Measurements from ENCODE around the gene APOL4.
"Not testable (repeated sequence)": the region's sequence is repeated elsewhere in the genome, so short reads cannot be mapped to it uniquely, and the experiment has no call there.

Gene APOL4

GRCh38 chr22:36208914-36209313 lies 7.3 kb upstream of the APOL4 start:
- DNase-seq (ENCODE audit: low read depth in 2 of 2, low spot score in 1 of 2): no peak

GRCh38 chr22:36208162-36208765 lies 6.7 kb upstream of the APOL4 start:
- no peak for DNase-seq (ENCODE audit: low read depth in 2 of 2, low spot score in 1 of 2)

GRCh38 chr22:36206255-36206654 lies 4.6 kb upstream of the APOL4 start:
- DNase-seq (ENCODE audit: low read depth in 2 of 2, low spot score in 1 of 2): no peak

DNA sequence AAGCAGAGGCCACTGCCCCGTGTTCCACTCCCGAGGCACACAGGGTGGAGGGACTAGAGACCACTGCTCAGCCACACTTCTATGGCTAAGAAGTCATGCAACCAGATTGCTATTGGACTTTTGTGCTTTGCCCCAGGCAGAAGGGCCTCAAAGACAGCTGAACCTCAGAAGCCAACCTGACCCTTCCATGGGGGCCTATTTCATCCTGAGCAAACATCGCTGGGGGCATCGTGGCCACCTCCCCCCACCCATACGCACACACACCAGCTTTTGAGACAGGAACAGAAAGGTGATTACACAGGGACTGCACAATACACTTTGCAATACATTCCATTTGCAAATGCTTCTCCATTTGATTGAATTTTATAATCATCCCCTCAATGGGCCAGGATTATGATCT lies 4.0 kb upstream of the APOL4 start:
- DNase-seq (ENCODE audit: low read depth in 2 of 2, low spot score in 1 of 2): not testable (repeated sequence)

GRCh38 chr22:36204632-36205015 lies 3.0 kb upstream of the APOL4 start:
- DNase-seq (ENCODE audit: low read depth in 2 of 2, low spot score in 1 of 2): no peak

DNA sequence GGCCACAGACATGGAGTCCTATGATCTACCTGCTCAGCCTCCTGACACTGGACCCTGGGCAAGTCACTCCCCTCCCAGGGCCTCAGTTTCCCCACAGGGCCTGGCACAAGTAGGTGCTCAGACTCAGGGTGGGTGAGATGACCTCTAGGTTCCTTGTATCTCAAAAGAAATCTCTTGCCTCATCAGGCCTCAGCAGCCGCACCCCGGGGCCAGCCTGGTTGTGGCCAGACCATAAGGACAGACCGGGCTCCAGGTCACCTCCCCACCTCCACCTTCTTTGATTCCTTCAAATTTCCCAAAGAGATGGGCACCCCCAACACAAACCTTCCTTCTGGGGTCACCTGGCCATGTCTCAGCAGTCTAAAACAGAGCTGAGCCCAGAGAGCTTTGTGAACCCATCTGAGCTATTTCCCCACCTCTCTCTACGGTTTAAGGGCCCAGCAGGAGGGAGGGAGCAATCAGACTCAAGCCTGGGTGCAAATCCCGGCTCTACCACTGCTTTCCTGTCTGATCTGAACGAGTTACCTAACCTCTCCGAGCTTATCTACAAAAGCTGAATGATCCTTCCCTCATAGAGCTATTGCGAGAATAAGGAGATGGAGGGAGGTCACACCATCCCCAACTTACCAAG lies 2.5 kb upstream of the APOL4 start:
- no peak for DNase-seq (ENCODE audit: low read depth in 2 of 2, low spot score in 1 of 2)

- DNase-seq (ENCODE audit: low read depth in 2 of 2, low spot score in 1 of 2): not testable (repeated sequence)
Observed at GRCh38 chr22:36203441-36203840, 1.8 kb upstream of the APOL4 start.

DNA sequence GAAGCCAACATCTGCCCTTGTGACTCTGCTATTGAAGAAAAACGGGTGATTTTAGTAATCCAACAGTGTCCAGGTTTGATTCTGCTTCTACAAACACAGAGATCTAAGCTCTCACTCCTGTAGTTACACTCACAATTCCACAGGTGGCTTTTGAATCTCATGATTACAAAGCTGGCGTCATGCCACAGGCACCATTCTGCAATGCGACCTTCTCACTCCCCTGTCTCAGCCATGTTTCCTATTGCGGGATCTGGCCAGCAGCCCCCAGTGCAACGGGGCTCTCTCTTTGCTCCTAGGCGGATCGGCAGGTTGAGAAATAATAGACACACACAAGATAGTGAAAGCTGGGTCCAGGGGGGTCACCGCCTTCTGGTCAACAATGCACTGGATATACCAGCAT lies 1.3 kb upstream of the APOL4 start:
- DNase-seq (ENCODE audit: low read depth in 2 of 2, low spot score in 1 of 2): not testable (repeated sequence)

DNA sequence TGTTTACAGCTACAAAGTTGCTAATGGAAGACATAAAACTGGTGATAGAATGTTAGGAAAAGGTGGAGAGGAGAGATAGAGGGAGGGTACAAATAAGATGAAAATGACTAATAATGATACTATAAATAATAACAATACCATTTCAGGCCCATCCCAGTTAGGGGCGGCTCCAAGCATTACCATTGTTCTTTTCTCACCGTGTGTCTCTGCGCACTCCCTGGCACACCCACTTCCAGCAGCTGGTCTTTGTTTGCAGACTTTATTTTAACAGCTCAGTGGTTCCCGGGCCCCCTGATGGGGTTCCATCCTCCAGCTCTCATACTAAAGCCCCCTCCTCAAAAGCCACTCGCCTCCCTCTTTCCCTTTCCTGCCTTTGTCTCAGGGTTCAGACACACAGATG lies 584 bp downstream of the APOL4 start:
- not testable (repeated sequence) for DNase-seq (ENCODE audit: low read depth in 2 of 2, low spot score in 1 of 2)

DNA sequence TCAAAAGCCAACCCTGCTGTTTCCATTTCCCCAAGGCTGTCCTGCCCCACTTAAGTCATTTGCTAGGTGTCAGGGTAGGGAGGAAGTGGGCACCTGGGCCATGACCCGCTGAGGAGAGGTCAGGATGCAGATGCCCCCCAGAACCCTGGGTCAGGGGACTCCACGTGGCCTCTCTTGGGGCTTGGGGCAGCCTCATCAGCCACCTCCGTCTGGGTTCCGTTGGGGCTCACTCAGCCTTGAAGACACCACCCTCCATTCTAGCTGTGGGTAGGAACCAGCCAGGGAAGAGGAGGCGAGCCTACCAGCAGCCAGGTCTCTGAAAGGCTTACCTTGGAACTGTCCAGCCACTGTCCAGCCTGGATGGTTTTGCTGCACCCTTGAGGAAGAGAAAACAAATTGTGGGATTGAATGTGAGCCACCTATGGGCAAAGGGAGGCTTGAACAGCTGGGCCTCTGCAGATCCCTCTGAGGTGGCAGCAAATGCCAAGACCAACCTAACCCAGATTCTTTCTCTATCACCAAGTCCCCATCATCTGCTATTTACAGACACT lies 2.5 kb downstream of the APOL4 start:
- DNase-seq (ENCODE audit: low read depth in 2 of 2, low spot score in 1 of 2): no peak

- DNase-seq (ENCODE audit: low read depth in 2 of 2, low spot score in 1 of 2): no peak
Observed at GRCh38 chr22:36198536-36198935, 3.1 kb downstream of the APOL4 start.

DNA sequence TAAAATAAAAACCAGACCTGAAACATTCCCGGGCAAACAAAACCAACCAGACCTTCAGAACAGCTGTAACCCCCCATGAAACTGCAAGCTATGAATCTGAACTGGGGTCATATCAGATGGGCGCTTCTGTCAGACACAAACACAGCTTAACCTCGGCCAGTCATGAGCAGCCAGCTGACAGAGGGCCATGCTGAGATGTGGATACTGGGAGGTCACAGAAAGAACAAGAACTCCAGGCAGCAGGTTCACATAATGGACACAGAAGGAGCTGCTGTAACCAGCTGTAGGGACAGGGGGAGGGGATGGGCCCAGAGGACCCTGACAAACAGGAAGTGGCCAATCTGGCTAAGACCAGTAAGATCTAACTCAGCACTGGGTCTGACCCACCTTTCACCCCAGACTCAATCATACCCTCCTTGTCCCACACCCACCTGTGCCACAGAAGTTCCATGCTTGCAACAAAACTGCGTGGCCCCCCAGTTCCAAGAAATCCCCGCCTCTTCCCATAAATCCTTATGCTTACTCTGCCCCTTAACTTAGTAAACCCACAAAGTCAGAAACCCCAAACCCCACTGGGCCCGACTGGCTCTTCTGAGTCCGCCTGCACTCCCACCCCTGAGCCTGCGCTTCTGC lies 4.0 kb downstream of the APOL4 start:
- no peak for DNase-seq (ENCODE audit: low read depth in 2 of 2, low spot score in 1 of 2)

DNA sequence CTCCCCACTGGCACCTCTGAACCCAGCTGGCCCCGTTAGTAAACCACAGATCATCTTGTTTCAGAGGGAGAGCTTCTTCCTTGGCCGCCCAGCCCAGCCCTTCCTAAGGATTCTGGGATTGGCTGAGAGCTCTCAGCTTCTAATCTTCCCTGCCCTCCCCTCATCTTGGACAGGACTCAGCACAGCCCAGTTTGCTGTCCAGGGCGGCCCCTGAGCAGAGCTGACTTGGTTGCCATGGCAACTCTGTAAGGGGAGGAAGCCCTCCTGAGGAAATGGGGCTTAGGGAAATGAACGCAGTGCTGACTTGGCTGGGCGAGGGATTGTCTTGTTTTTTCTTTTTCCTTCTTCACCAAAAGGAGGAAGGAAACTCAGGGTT lies 4.6 kb downstream of the APOL4 start:
- no peak for DNase-seq (ENCODE audit: low read depth in 2 of 2, low spot score in 1 of 2)

DNA sequence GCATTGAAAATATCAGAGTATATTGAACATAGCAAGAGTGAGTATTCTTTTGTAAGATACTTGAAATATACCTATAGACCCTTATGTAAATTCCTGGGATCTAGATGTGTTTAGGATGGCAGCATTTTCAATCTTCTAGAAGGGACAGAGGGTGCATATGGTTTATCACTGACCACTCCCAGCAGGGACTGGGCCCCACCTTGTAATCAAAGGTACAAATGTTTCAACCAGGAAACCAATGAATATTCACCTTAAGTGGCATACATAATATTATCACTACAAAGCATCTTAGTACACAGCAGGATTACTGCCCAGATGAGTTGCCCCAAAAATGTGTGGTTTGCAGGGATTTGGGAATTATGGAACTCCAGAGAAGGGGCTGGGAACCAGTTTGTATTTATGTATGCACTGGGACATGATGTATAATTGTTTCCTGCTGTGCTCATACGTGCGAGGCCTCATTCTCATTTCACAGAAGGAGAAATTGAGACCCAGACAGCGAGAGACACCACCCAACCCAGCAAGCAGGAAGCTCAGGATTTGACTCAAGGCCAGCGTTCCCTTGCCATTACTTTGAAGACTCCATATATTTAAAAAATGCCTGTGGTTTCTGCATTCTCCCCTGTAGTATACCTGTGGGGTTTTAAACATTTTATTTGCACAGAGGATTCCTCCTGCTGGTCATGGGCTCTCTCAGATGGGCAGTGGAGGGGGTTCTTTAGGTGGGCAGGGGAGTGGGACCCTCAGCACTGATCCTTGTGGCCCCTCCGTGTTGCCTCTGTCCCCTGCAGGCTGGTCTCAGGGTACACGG lies 5.2 kb downstream of the APOL4 start:
- no peak for DNase-seq (ENCODE audit: low read depth in 2 of 2, low spot score in 1 of 2)

DNA sequence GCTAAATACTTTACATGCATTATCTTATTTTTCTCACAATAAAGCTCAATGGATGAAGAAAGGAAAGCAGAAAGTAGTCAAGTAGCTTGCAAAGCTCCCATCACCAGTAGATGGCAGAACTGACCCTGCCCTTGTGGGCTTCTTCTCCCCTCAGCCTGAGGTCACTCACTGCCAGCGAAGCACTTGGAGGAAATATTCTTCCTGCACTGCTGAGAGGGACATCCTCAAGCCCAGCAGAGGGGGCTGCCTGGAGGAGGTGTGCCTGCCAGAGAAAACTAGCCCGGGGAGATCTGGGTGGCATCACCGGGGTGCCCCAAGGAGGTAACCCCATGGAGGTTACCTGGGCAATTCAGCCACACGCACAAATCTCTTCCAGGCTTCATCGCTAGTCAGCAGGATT lies 6.6 kb downstream of the APOL4 start:
- no peak for DNase-seq (ENCODE audit: low read depth in 2 of 2, low spot score in 1 of 2)

GRCh38 chr22:36194385-36194784 lies 7.2 kb downstream of the APOL4 start:
- no peak for DNase-seq (ENCODE audit: low read depth in 2 of 2, low spot score in 1 of 2)

- no peak for DNase-seq (ENCODE audit: low read depth in 2 of 2, low spot score in 1 of 2)
Observed at GRCh38 chr22:36193577-36193976, 8.0 kb downstream of the APOL4 start.

GRCh38 chr22:36193171-36193570 lies 8.4 kb downstream of the APOL4 start:
- DNase-seq (ENCODE audit: low read depth in 2 of 2, low spot score in 1 of 2): no peak

GRCh38 chr22:36192542-36192941 lies 9.1 kb downstream of the APOL4 start:
- DNase-seq (ENCODE audit: low read depth in 2 of 2, low spot score in 1 of 2): no peak

DNA sequence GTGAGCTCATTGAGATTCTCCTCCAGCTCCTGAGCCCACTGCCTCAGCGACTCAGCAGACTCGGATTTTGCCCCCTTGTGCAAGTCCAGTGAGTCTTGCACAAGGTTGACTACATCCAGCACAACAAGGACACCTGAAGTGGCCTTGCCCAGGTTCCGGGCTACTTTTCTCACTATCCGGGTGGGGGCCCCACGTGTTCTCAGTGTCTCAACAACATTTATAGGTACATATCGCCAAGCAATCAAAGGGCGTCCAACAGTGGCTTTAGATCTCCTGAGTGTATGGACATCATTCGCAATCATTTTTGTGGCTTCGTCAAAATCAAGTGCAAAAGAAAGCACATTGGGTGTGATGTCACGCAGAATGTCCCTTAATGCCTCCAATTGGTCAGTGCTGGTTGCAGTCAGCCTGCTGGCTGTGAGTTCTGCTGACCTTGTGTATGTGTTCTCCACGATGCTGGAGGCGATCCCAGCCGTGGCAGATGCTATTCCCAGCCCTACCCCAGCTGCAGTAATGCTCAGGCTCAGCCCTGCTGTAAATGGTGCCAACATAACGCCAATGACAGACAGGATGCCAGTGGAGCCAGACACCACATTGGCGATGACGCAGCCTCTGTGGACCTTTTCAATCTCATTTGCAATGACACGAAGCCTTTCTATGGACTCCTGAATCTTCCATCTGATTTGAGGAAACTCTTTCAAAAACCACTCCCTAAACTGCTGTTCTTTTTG lies 10.3 kb downstream of the APOL4 start:
- no peak for DNase-seq (ENCODE audit: low read depth in 2 of 2, low spot score in 1 of 2)

DNA sequence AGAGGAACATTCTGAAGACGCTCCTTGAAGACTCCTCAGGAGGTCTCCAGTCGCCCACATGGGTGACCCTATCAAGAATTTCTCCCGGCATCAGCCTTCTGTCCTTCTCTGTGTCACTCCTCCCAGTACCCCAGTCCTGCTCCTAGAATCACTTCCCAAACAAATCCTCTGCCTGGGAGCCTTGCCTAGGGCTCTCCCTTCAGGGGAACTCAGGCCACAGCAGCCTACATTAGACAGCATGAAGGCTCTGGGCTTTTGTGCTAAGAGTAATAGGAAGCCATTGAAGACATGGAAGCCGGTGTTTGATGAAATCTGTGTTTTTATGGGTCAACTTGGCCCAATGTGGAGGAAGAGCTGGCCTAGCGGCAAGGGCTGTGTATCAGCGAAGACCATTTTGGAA lies 13.7 kb downstream of the APOL4 start:
- not testable (repeated sequence) for DNase-seq (ENCODE audit: low read depth in 2 of 2, low spot score in 1 of 2)

All from stimulated activated CD8-positive, alpha-beta memory T cell treated with anti-CD3 and anti-CD28 coated beads, Interleukin-4, amount 100 ng/mL, for 4 hours (primary cell).